ENCODE data around the gene SRSF9.

GRCh38 chr12:120490325-120490724 is 20.8 kb upstream of the SRSF9 start:
- no peak for TF ChIP-seq TAF1 (CRISPR knock-in tag; IDR thresholded peaks at IDR 0.05)
- TF ChIP-seq EZH2 (conservative IDR thresholded peaks at IDR 0.05; ENCODE audit: low read depth, low read length), result no peak

All from HepG2 (cell line).